Lower leg skin (tissue), 4 donors: ENCODE results near the gene IL10. TPM values are rescaled to one million over a fixed set of nuclear protein-coding genes. Genes with fewer than 3 reads are reported as not detected.

Experiments
- DNase-seq, 2 donors: peaks; one replicate each; pipeline ENCODE4 v3.0.0-alpha.2; 2019; ENCODE audit warnings: low spot score in 2 of 2
- H3K4me3 ChIP-seq: fragments of 200-600 bp; sonication (generic); 2 replicates; pipeline ENCODE4 v1.5.1; 2017; ENCODE audit warnings: mild to moderate bottlenecking, low read depth; ENCODE audit not compliant: poor library complexity, severe bottlenecking
- POLR2A ChIP-seq, 2 donors: fragments of 450-650 bp; IDR thresholded peaks; one replicate each; pipeline ENCODE4 v1.6.1; 2016 to 2017; ENCODE audit warnings: antibody characterized with exemption in 2 of 2, mild to moderate bottlenecking in 1 of 2, moderate library complexity in 1 of 2
- WGBS, 2 donors: methylation state at CpG; one replicate each; pipeline ENCODE4 v1.1.5; 2018; 5-methylcytosine and 5-hydroxymethylcytosine counted together
- intact Hi-C: fragments of 100-400 bp; cut with DNase I; formaldehyde crosslinking; loops from one replicate; pipeline ENCODE4 v1.15.0; 2023; ENCODE audit warnings: low total_unique reads
- total RNA-seq, 4 donors: library from RNA; depleted of rRNA; stranded (reverse); fragments of >200 nt; gene quantifications; one replicate each; pipeline ENCODE4 v1.1.0, GENCODE V29; 2016
- TF ChIP-seq, protein P1 (sequence below), 3 donors: fragments of 450-650 bp; IDR thresholded peaks; one replicate each; pipeline ENCODE4 v1.5.1; 2016; ENCODE audit warnings: antibody characterized with exemption in 3 of 3, mild to moderate bottlenecking in 3 of 3, moderate library complexity in 2 of 3

IL10 gene
- total RNA-seq, 4 donors from 2014 or later = 0.32 to 0.72 TPM; not detected in 2

- 70 to 74% methylated on average over 9 of the region's 9 CpGs for WGBS, 2 donors
Measured at GRCh38 chr1:206734499-206735142, 37.7 kb downstream of the IL10 start.

DNA sequence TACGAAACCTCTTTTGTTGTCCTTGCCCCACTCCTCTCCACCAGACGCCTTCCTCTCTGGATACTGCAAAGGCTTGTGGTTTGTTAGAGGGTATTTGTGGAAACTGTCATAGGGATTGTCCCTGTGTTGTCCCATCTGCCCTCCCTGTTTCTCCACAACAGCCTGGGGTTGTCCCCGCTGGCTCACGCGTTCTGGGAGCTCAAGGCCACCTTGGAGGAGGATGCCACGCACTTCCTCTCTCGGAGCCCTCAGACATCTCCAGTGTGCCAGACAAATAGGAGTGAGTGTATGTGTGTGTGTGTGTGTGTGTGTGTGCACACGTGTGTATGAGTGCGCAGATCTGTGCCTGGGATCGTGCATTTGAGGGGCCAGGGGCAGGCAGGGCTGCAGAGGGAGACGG, 39.3 kb downstream of the IL10 start:
- no peak for TF ChIP-seq POLR2A (IDR thresholded peaks at IDR 0.05)
- TF ChIP-seq, protein P1, sequence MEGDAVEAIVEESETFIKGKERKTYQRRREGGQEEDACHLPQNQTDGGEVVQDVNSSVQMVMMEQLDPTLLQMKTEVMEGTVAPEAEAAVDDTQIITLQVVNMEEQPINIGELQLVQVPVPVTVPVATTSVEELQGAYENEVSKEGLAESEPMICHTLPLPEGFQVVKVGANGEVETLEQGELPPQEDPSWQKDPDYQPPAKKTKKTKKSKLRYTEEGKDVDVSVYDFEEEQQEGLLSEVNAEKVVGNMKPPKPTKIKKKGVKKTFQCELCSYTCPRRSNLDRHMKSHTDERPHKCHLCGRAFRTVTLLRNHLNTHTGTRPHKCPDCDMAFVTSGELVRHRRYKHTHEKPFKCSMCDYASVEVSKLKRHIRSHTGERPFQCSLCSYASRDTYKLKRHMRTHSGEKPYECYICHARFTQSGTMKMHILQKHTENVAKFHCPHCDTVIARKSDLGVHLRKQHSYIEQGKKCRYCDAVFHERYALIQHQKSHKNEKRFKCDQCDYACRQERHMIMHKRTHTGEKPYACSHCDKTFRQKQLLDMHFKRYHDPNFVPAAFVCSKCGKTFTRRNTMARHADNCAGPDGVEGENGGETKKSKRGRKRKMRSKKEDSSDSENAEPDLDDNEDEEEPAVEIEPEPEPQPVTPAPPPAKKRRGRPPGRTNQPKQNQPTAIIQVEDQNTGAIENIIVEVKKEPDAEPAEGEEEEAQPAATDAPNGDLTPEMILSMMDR (IDR thresholded peaks at IDR 0.05) = no peak
- H3K4me3 ChIP-seq = no peak overlapping the region
- 85 to 90% methylated on average over 11 of the region's 11 CpGs for WGBS, 2 donors
- intact Hi-C loops = no loop called here
- no peak for DNase-seq

More at GRCh38 chr1:206734499-206735142, 37.7 kb downstream of the IL10 start:
- intact Hi-C loops = no loop called here
- H3K4me3 ChIP-seq = no peak overlapping the region
- TF ChIP-seq, protein P1 (IDR thresholded peaks at IDR 0.05) = peak in 1 of 3 donors; percentile 9
- TF ChIP-seq POLR2A (IDR thresholded peaks at IDR 0.05) = no peak
- no peak for DNase-seq

GRCh38 chr1:206732508-206732907, 39.8 kb downstream of the IL10 start:
- DNase-seq = no peak
- TF ChIP-seq, protein P1 (IDR thresholded peaks at IDR 0.05) = no peak
- no peak for TF ChIP-seq POLR2A (IDR thresholded peaks at IDR 0.05)
- H3K4me3 ChIP-seq = no peak overlapping the region
- intact Hi-C loops = no loop called here
- 81 to 86% methylated on average over 11 of the region's 11 CpGs for WGBS, 2 donors

- DNase-seq = no peak
Measured at GRCh38 chr1:206729507-206729906, 42.8 kb downstream of the IL10 start.

GRCh38 chr1:206729050-206729449, 43.2 kb downstream of the IL10 start:
- TF ChIP-seq POLR2A (IDR thresholded peaks at IDR 0.05) = no peak
- TF ChIP-seq, protein P1 (IDR thresholded peaks at IDR 0.05) = no peak
- no peak overlapping the region for H3K4me3 ChIP-seq
- intact Hi-C loops = loop anchor here (10.0 kb wide), 1 partner anchor 186 kb away; no protein-coding TSS in a partner anchor
- no peak for DNase-seq
- 91 to 96% methylated on average over 6 of the region's 6 CpGs for WGBS, 2 donors

More at GRCh38 chr1:206729507-206729906, 42.8 kb downstream of the IL10 start:
- intact Hi-C loops = loop anchor here (10.0 kb wide), 1 partner anchor 185 kb away; no protein-coding TSS in a partner anchor
- TF ChIP-seq, protein P1 (IDR thresholded peaks at IDR 0.05) = no peak
- no peak for TF ChIP-seq POLR2A (IDR thresholded peaks at IDR 0.05)
- H3K4me3 ChIP-seq = no peak overlapping the region
- 95 to 96% methylated on average over 3 of the region's 3 CpGs for WGBS, 2 donors

GRCh38 chr1:206728697-206728987, 43.7 kb downstream of the IL10 start:
- no peak overlapping the region for H3K4me3 ChIP-seq
- DNase-seq = no peak
- intact Hi-C loops = loop anchor here (10.0 kb wide), 1 partner anchor 186 kb away; no protein-coding TSS in a partner anchor
- WGBS, 2 donors = 73 to 95% methylated on average over 9 of the region's 9 CpGs
- TF ChIP-seq, protein P1 (IDR thresholded peaks at IDR 0.05) = no peak
- TF ChIP-seq POLR2A (IDR thresholded peaks at IDR 0.05) = no peak
